WI38 (cell line): ENCODE data around the gene SNTG2.

Experiments
- H3K4me3 ChIP-seq: 2 replicates; pipeline ENCODE4 v1.5.1; 2011; ENCODE audit warnings: low read depth, mild to moderate bottlenecking, control low read depth, low read length
- TF ChIP-seq, protein P1 (sequence below): IDR thresholded peaks from 2 replicates; pipeline ENCODE4 v1.5.1; 2012; ENCODE audit warnings: low read depth, mild to moderate bottlenecking, control low read depth, low read length

SNTG2 gene

DNA sequence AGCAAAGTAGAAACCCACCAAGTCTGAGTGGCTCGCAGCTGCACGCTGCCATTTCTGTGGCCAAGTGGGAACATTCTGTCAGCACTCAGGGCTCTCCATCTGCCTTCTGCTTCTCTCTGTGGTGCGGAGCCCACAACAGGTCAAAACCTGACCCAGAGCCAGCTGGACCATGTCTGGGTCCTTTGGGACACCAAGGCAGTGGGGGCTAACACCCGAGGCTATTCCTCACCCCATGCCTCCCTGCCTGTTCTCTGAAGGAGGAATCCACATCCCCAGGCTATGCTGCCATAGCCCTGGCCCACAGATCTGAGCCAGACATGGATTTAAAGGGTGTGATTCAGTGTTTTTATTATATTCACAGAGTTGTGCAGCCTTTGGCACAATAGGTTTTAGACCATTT is 86.4 kb downstream of the SNTG2 start:
- TF ChIP-seq, protein P1, sequence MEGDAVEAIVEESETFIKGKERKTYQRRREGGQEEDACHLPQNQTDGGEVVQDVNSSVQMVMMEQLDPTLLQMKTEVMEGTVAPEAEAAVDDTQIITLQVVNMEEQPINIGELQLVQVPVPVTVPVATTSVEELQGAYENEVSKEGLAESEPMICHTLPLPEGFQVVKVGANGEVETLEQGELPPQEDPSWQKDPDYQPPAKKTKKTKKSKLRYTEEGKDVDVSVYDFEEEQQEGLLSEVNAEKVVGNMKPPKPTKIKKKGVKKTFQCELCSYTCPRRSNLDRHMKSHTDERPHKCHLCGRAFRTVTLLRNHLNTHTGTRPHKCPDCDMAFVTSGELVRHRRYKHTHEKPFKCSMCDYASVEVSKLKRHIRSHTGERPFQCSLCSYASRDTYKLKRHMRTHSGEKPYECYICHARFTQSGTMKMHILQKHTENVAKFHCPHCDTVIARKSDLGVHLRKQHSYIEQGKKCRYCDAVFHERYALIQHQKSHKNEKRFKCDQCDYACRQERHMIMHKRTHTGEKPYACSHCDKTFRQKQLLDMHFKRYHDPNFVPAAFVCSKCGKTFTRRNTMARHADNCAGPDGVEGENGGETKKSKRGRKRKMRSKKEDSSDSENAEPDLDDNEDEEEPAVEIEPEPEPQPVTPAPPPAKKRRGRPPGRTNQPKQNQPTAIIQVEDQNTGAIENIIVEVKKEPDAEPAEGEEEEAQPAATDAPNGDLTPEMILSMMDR: no peak
- no peak overlapping the region for H3K4me3 ChIP-seq

DNA sequence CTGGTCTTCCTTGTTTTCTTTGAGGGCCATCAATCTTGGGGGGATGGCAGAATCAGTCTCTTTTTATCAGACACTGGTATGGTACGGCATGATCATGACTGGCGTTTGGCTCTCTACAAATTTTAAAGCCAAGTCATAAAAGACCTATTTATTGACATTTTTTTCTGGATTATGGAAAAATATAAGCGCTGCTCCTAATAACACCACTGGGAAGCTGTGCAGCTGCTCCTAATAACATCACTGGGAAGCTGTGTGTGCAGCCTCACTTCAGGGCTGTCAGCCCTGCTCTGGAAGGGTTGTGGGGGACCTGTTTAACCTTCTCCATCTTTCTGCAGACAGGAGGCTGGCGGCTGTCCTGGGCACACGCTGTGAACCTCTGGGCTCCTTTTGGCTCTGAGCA is 88.9 kb downstream of the SNTG2 start:
- H3K4me3 ChIP-seq: no peak overlapping the region
- TF ChIP-seq, protein P1: no peak

DNA sequence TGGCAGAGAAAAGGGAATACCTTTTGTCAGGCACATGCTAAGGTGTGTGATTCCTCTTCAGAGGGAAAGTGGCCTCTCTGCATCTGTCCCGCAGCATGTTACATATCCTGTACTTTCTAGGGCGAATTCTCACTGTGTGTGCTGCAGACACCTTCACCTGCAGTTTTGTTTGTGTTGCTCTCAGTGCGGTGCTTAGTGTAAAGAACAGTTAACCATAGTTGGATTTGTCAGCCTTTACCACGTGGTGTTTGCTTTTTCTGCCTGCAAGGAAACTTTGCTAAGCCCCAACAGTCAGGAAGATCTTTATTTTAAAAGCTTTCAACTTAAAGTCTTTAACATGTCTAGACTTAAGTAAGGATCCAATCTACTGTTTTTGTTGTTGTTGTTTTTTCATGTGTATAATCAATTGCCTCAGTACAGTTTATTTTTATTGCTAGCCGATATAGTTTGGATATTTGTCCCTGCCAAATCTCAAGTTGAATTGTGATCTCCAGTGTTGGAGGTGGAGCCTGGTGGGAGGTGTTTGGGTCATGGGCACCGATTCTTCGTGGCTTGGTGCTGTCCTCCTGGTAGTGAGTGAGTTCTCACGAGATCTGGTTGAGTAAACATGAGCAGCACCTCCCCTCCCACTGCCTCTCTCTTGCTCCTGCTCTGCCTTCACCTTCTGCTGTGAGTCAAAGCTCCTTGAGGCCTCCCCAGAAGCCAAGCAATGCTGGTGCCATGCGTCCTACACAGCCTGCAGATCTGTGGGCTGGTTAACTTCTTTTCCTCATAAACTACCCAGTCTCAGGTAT is 90.6 kb downstream of the SNTG2 start:
- no peak overlapping the region for H3K4me3 ChIP-seq
- TF ChIP-seq, protein P1: no peak

DNA sequence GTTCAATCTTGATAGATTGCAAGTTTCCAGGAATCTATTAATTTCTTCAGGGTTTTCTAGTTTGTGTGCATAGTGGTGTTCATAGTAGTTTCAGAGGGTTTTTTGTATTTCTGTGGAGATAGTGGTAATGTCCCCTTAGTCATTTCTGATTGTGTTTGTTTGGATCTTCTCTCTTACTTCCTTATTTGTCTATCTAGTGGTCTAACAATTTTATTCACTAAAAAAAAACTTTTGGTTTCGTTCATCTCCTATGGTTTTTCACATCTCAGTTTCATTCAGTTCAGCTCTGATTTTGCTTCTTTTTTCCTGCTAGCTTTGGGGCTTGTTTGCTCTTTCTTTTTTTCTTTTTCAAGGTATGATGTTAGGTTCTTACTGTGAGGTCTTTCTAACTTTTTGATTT is 94.5 kb downstream of the SNTG2 start:
- TF ChIP-seq, protein P1: no peak
- H3K4me3 ChIP-seq: no peak overlapping the region

DNA sequence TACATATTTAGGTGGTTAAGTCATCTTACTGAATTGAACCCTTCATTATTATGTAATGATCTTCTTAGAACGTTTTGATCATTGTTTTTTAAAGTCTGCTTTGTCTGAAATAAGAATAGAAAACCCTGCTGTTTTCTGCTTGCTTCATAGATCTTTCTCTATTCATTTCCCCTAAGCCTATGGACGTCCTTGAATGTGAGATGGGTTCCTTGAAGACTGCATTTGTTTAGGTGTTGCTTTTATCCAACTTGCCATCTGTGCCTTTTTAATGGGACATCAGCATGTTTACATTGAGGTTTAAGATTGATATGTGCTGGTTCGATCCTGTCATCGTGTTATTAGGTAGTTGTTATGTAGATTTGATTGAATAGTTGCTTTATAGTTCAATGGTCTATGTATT is 95.4 kb downstream of the SNTG2 start:
- TF ChIP-seq, protein P1: no peak
- H3K4me3 ChIP-seq: no peak overlapping the region

DNA sequence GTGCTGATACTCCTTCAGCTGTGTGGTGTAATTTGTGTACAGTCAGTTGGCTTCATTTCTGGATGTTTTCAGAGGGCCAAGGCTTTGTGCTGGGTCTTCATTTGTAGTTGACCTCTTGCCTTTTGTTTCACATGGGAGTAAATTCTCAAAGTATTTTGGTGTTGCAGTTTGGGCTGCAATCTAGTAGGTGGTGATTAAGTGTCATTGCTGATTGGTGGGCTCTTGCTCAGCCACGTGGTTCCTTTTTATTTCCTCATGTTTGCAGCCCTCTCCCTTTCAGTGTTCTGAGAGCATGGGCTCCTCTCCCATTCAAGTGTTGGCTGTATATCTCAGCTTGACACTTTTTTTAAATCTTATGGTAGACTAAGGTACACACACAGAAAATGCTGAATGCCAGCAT is 96.8 kb downstream of the SNTG2 start:
- no peak overlapping the region for H3K4me3 ChIP-seq
- TF ChIP-seq, protein P1: 0 out of 2 replicates have a peak, but pooled peaks have one; percentile 6

DNA sequence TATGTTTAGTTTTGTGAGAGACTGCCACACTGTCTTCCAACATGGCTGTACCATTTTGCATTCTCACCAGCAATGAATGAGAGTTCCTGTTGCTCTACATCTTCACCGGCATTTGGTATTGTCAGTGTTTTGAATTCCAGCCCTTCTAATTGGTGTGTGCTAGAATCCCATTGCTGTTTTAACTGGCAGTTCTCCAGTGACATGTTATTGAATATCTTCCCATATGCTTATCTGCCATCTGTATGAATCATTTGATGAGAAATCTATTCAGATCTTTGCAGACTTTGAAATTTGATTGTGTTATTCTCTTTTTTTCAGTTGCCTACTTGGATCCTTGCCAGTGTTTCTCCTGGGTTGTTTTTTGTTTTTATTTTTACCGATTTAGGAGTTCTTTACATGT is 99.0 kb downstream of the SNTG2 start:
- no peak overlapping the region for H3K4me3 ChIP-seq
- TF ChIP-seq, protein P1: no peak
